Mucosa of descending colon (tissue), 3 donors: ENCODE data around the gene SEM1. TPM values are rescaled to one million over a fixed set of nuclear protein-coding genes. Genes with fewer than 3 reads are reported as not detected.

Source experiments
- ATAC-seq: fragments of 200-7000 bp; cut with Tn5 transposase; one replicate; pipeline ENCODE4 v1.9.1; 2020; ENCODE audit warnings: mild to moderate bottlenecking, moderate library complexity
- DNase-seq, 3 donors: peaks; one replicate each; pipeline ENCODE4 v3.0.0-alpha.2; 2020
- H3K36me3 ChIP-seq: fragments of 200-600 bp; one replicate; pipeline ENCODE4 v1.8.0; 2021; ENCODE audit warnings: low read depth, mild to moderate bottlenecking
- H3K4me1 ChIP-seq: fragments of 200-600 bp; one replicate; pipeline ENCODE4 v1.8.0; 2021; ENCODE audit warnings: low read depth, mild to moderate bottlenecking
- H3K4me3 ChIP-seq: fragments of 200-600 bp; one replicate; pipeline ENCODE4 v1.8.0; 2021; ENCODE audit warnings: mild to moderate bottlenecking
- H3K9me3 ChIP-seq: fragments of 200-600 bp; one replicate; pipeline ENCODE4 v1.8.0; 2021; ENCODE audit warnings: mild to moderate bottlenecking
- CTCF ChIP-seq: fragments of 200-600 bp; IDR thresholded peaks from one replicate; pipeline ENCODE4 v1.8.0; 2022; ENCODE audit warnings: antibody characterized with exemption, mild to moderate bottlenecking
- intact Hi-C, 2 donors: fragments of 100-400 bp; cut with DNase I in 1 of 2; cut with micrococcal nuclease in 1 of 2; formaldehyde crosslinking; loops; one replicate each; pipeline versions ENCODE4 v1.11.0 to v1.11.1; 2022; cut with DNase I, micrococcal nuclease
- total RNA-seq, 3 donors: library from RNA; stranded (reverse); fragmentation: NEBNext Ultra II Directional in 2 of 3; extraction: Animal tissue kit (Norgen Biotek cat#: 25700) in 2 of 3; gene quantifications; one replicate each; pipeline versions ENCODE4 v1.2.1 to v1.2.4, GENCODE V29; 2021 to 2023
- donor health status: DM: no; HTN: no; CAD: no; lungs with moderate emphysema.
- donor health status: DM: no; HTN: no; CAD: no.
- donor health status: DM: no; HTN: yes; CAD: no.

The SEM1 gene
- total RNA-seq, 3 donors from 2014 or later: 41.6 to 44.4 (median 43.7) TPM

DNA sequence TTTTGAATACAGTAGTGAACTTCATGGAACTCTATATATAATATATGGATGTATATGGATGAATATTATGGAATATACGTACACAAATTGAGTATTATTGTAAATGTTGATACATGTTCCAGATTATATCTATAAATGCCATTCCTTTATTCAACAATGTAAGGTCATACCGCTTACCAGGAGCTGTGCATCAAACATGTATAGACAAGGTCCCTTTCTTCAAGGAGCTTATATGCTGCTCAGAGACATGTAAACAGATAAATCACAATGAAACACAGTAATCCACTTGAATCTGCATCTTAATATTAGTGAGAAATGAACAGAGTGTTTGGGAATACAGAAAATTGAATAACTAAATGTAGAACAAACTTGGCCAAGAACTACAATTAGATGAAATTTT, 898 bp upstream of the SEM1 start:
- TF ChIP-seq CTCF: no peak
- intact Hi-C loops: no loop called here
- Histone ChIP-seq H3K36me3 (no peaks in the 10 kb centered on the region), H3K9me3 (peaks cover 10% of the 10 kb centered on the region), H3K4me3 (no peak overlapping the region), H3K4me1 (peaks cover 17% of the 10 kb centered on the region)
- ATAC-seq (no peak), DNase-seq (no peak)

DNA sequence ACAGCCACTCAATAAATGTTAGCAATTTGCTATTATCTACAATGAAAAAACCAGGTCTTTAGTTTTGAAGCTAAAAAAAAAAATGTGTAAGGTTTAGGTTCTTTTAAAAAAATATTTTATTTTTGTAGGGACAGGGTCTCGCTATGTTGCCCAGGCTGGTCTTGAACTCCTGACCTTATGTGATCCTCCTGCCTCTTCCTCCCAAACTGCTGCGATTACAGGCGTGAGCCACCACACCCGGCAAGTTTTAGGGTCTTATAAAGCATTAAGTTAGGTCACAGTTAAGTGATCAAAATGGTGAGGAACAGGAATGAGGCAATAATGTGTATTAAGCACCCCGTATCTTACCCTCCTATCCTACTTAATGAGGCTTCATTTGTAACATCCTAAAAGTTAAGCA, 774 bp downstream of the SEM1 start:
- peak overlapping the region; percentile 49 for H3K4me3 ChIP-seq
- peaks cover 10% of the 10 kb centered on the region for H3K9me3 ChIP-seq
- H3K36me3 ChIP-seq: no peaks in the 10 kb centered on the region
- DNase-seq: no peak
- H3K4me1 ChIP-seq: peaks cover 17% of the 10 kb centered on the region
- intact Hi-C loops: no loop called here
- no peak for TF ChIP-seq CTCF
- no peak for ATAC-seq

- TF ChIP-seq CTCF: no peak
- H3K4me3 ChIP-seq: no peak overlapping the region
- intact Hi-C loops: no loop called here
Observed at GRCh38 chr7:96707901-96708774, 1.5 kb downstream of the SEM1 start.

DNA sequence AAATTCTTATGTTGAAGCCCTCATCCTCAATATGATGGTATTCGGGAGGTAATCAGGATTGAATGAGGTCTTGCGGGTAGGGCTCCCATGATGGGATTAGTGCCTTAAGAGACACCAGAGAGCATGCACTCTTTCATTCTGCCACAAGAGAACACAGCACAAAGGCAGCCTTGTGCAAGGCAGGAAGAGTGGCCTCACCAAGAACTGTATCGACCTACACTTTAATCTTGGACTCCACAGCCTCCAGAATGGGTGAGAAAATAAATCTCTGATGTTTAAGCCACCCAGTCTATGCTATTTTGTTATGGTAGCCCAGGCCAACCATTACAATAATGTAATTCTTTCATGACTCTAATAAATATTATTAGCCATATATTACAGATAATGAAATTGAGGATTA, 8.4 kb downstream of the SEM1 start:
- Histone ChIP-seq H3K4me3 (no peak overlapping the region), H3K9me3 (no peaks in the 10 kb centered on the region), H3K4me1 (peaks cover 8% of the 10 kb centered on the region), H3K36me3 (no peaks in the 10 kb centered on the region)
- DNase-seq (no peak), ATAC-seq (no peak)
- no peak for TF ChIP-seq CTCF
- intact Hi-C loops: no loop called here

More at GRCh38 chr7:96707901-96708774, 1.5 kb downstream of the SEM1 start:
- ATAC-seq (no peak), DNase-seq (no peak)
- peaks cover 17% of the 10 kb centered on the region for H3K4me1 ChIP-seq
- H3K36me3 ChIP-seq: no peaks in the 10 kb centered on the region
- peaks cover 5% of the 10 kb centered on the region for H3K9me3 ChIP-seq

DNA sequence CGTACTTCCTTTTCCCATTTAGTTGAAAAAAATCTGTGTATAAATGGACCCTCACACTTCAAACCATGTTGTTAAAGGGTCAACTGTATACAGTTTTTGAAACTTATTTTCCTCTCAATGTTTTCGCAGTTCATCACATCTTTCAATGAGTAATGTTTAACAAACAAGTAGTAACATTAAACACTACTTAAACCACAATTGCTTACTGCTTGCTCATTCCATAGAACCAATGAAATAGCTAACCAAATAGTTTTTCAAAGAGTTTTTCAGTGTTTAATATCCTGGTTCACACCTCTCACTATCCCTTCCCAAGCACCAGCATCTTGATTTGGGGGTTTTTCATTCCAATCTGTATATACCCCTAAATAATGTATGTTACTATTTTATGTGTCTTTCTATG, 9.1 kb downstream of the SEM1 start:
- Histone ChIP-seq H3K4me1 (peaks cover 8% of the 10 kb centered on the region), H3K4me3 (no peak overlapping the region), H3K9me3 (no peaks in the 10 kb centered on the region), H3K36me3 (no peaks in the 10 kb centered on the region)
- intact Hi-C loops: no loop called here
- no peak for DNase-seq
- no peak for ATAC-seq
- TF ChIP-seq CTCF: no peak
